ENCODE measurements around the gene RALGAPB.

Gene RALGAPB

GRCh38 chr20:38466171-38466570, 6.5 kb upstream of the RALGAPB start:
- TF ChIP-seq TAF1 (IDR thresholded peaks at IDR 0.05; ENCODE audit: borderline replicate concordance, low read depth, low read length) (no peak), POLR2A (IDR thresholded peaks at IDR 0.05; ENCODE audit: low read depth, low read length) (no peak), POLR2AphosphoS5 (IDR thresholded peaks at IDR 0.05; ENCODE audit: low read depth, low read length) (no peak)
- no peak for DNase-seq (ENCODE audit: insufficient read length)
- FAIRE-seq: no peak

GRCh38 chr20:38466983-38467382, 5.7 kb upstream of the RALGAPB start:
- no peak for DNase-seq (ENCODE audit: insufficient read length)
- FAIRE-seq: no peak
- no peak for TF ChIP-seq POLR2A (IDR thresholded peaks at IDR 0.05; ENCODE audit: low read depth, low read length)
- TF ChIP-seq POLR2AphosphoS5 (IDR thresholded peaks at IDR 0.05; ENCODE audit: low read depth, low read length): no peak
- TF ChIP-seq TAF1 (IDR thresholded peaks at IDR 0.05; ENCODE audit: borderline replicate concordance, low read depth, low read length): no peak

GRCh38 chr20:38471245-38471644, 1.4 kb upstream of the RALGAPB start:
- FAIRE-seq (no peak), DNase-seq (ENCODE audit: insufficient read length) (no peak)
- TF ChIP-seq TAF1 (IDR thresholded peaks at IDR 0.05; ENCODE audit: borderline replicate concordance, low read depth, low read length) (no peak), POLR2AphosphoS5 (IDR thresholded peaks at IDR 0.05; ENCODE audit: low read depth, low read length) (no peak), POLR2A (IDR thresholded peaks at IDR 0.05; ENCODE audit: low read depth, low read length) (no peak)

- TF ChIP-seq TAF1 (IDR thresholded peaks at IDR 0.05; ENCODE audit: borderline replicate concordance, low read depth, low read length) (no peak), POLR2AphosphoS5 (IDR thresholded peaks at IDR 0.05; ENCODE audit: low read depth, low read length) (no peak), POLR2A (IDR thresholded peaks at IDR 0.05; ENCODE audit: low read depth, low read length) (no peak)
- FAIRE-seq (no peak), DNase-seq (ENCODE audit: insufficient read length) (no peak)
These were observed 593 bp upstream of the RALGAPB start for GRCh38 chr20:38471987-38472512.

GRCh38 chr20:38473367-38473795, 738 bp downstream of the RALGAPB start:
- TF ChIP-seq POLR2AphosphoS5 (IDR thresholded peaks at IDR 0.05; ENCODE audit: low read depth, low read length) (no peak), TAF1 (IDR thresholded peaks at IDR 0.05; ENCODE audit: borderline replicate concordance, low read depth, low read length) (no peak), POLR2A (IDR thresholded peaks at IDR 0.05; ENCODE audit: low read depth, low read length) (no peak)
- DNase-seq (ENCODE audit: insufficient read length) (no peak), FAIRE-seq (no peak)

GRCh38 chr20:38477747-38478146, 5.1 kb downstream of the RALGAPB start:
- DNase-seq (ENCODE audit: insufficient read length): no peak
- FAIRE-seq: no peak
- TF ChIP-seq TAF1 (IDR thresholded peaks at IDR 0.05; ENCODE audit: borderline replicate concordance, low read depth, low read length): no peak
- TF ChIP-seq POLR2A (IDR thresholded peaks at IDR 0.05; ENCODE audit: low read depth, low read length): no peak
- no peak for TF ChIP-seq POLR2AphosphoS5 (IDR thresholded peaks at IDR 0.05; ENCODE audit: low read depth, low read length)

- DNase-seq (ENCODE audit: insufficient read length): no peak
- TF ChIP-seq POLR2AphosphoS5 (IDR thresholded peaks at IDR 0.05; ENCODE audit: low read depth, low read length) (no peak), TAF1 (IDR thresholded peaks at IDR 0.05; ENCODE audit: borderline replicate concordance, low read depth, low read length) (no peak), POLR2A (IDR thresholded peaks at IDR 0.05; ENCODE audit: low read depth, low read length) (no peak)
- no peak for FAIRE-seq
These were observed 7.0 kb downstream of the RALGAPB start for GRCh38 chr20:38479596-38479995.

GRCh38 chr20:38485041-38485440, 12.4 kb downstream of the RALGAPB start:
- TF ChIP-seq POLR2A (IDR thresholded peaks at IDR 0.05; ENCODE audit: low read depth, low read length) (no peak), TAF1 (IDR thresholded peaks at IDR 0.05; ENCODE audit: borderline replicate concordance, low read depth, low read length) (no peak), POLR2AphosphoS5 (IDR thresholded peaks at IDR 0.05; ENCODE audit: low read depth, low read length) (no peak)
- DNase-seq (ENCODE audit: insufficient read length) (no peak), FAIRE-seq (no peak)

GRCh38 chr20:38489181-38489580, 16.5 kb downstream of the RALGAPB start:
- TF ChIP-seq POLR2A (IDR thresholded peaks at IDR 0.05; ENCODE audit: low read depth, low read length) (no peak), TAF1 (IDR thresholded peaks at IDR 0.05; ENCODE audit: borderline replicate concordance, low read depth, low read length) (no peak), POLR2AphosphoS5 (IDR thresholded peaks at IDR 0.05; ENCODE audit: low read depth, low read length) (no peak)
- no peak for FAIRE-seq
- DNase-seq (ENCODE audit: insufficient read length): no peak

GRCh38 chr20:38497246-38497935, 24.7 kb downstream of the RALGAPB start:
- TF ChIP-seq POLR2A (IDR thresholded peaks at IDR 0.05; ENCODE audit: low read depth, low read length): no peak
- TF ChIP-seq POLR2AphosphoS5 (IDR thresholded peaks at IDR 0.05; ENCODE audit: low read depth, low read length): no peak
- no peak for TF ChIP-seq TAF1 (IDR thresholded peaks at IDR 0.05; ENCODE audit: borderline replicate concordance, low read depth, low read length)
- FAIRE-seq (no peak), DNase-seq (ENCODE audit: insufficient read length) (no peak)

GRCh38 chr20:38498909-38499308, 26.3 kb downstream of the RALGAPB start:
- DNase-seq (ENCODE audit: insufficient read length) (no peak), FAIRE-seq (no peak)
- TF ChIP-seq POLR2A (IDR thresholded peaks at IDR 0.05; ENCODE audit: low read depth, low read length): no peak
- TF ChIP-seq POLR2AphosphoS5 (IDR thresholded peaks at IDR 0.05; ENCODE audit: low read depth, low read length): no peak
- TF ChIP-seq TAF1 (IDR thresholded peaks at IDR 0.05; ENCODE audit: borderline replicate concordance, low read depth, low read length): no peak

GRCh38 chr20:38499366-38499765, 26.7 kb downstream of the RALGAPB start:
- DNase-seq (ENCODE audit: insufficient read length): no peak
- no peak for FAIRE-seq

More at GRCh38 chr20:38499366-38499765, 26.7 kb downstream of the RALGAPB start:
- no peak for TF ChIP-seq POLR2A (IDR thresholded peaks at IDR 0.05; ENCODE audit: low read depth, low read length)
- TF ChIP-seq TAF1 (IDR thresholded peaks at IDR 0.05; ENCODE audit: borderline replicate concordance, low read depth, low read length): no peak
- no peak for TF ChIP-seq POLR2AphosphoS5 (IDR thresholded peaks at IDR 0.05; ENCODE audit: low read depth, low read length)
